IMR-90 (cell line): ENCODE measurements around the gene LRIT2.

Source experiments
- CEBPB ChIP-seq: IDR thresholded peaks from 2 replicates; pipeline ENCODE4 v1.6.1; 2012; ENCODE audit warnings: low read depth, low read length, improper control_type of control experiment
- CHD1 ChIP-seq: IDR thresholded peaks from 2 replicates; pipeline ENCODE4 v1.6.1; 2012; ENCODE audit warnings: low read depth, low read length, improper control_type of control experiment
- POLR2A ChIP-seq: IDR thresholded peaks from 2 replicates; pipeline ENCODE4 v1.6.1; 2012; ENCODE audit warnings: mild to moderate bottlenecking, low read depth, low read length
- RFX5 ChIP-seq: IDR thresholded peaks from 2 replicates; pipeline ENCODE4 v1.8.0; 2012; ENCODE audit warnings: low read depth, mild to moderate bottlenecking, low read length, moderate library complexity
- TF ChIP-seq, protein P1 (sequence below): conservative IDR thresholded peaks from 2 replicates; pipeline ENCODE4 v1.5.1; 2012; ENCODE audit warnings: mild to moderate bottlenecking, low read depth, low read length, improper control_type of control experiment
- TF ChIP-seq, protein P2 (sequence below): fragments of 150-350 bp; IDR thresholded peaks from 2 replicates; pipeline ENCODE4 v1.6.1; 2017; ENCODE audit warnings: mild to moderate bottlenecking, antibody characterized with exemption, low read length, low read depth

DNA sequence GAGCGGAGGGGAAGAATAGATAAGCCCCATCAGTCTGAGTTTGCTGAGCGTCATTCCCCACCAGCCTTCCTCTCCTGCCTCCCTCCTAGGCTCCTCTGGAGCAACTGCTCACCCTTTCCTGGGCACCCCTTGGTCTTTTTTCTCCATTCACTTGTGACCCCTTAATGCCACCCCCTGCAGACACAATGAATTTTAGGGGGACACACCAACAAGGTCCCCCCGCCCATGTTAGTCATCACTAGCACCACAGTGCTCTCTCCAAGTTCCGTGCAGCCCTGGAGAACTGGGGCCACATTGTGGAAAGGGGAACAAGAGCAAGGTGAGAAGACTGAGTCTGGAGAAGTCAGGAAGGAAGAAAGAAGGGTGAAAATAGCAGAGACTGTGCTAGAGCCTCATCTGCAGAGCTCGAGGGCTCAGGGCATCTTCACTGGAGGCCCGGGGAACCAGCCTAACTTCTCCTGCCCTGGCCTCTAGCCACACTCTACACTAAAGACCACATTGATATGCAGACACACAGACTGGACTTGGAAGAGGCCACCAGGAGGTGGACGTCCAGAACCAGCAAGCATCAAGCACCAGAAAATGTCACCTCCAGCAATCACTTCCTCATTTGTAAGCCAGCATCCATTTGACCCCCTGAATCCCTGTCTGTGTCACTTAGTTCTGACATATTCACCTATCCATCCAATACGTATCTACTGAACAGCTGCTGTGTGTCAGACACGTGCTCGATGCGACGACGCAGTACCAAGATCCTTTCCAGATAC lies 37.0 kb upstream of the LRIT2 start:
- TF ChIP-seq, protein P1, sequence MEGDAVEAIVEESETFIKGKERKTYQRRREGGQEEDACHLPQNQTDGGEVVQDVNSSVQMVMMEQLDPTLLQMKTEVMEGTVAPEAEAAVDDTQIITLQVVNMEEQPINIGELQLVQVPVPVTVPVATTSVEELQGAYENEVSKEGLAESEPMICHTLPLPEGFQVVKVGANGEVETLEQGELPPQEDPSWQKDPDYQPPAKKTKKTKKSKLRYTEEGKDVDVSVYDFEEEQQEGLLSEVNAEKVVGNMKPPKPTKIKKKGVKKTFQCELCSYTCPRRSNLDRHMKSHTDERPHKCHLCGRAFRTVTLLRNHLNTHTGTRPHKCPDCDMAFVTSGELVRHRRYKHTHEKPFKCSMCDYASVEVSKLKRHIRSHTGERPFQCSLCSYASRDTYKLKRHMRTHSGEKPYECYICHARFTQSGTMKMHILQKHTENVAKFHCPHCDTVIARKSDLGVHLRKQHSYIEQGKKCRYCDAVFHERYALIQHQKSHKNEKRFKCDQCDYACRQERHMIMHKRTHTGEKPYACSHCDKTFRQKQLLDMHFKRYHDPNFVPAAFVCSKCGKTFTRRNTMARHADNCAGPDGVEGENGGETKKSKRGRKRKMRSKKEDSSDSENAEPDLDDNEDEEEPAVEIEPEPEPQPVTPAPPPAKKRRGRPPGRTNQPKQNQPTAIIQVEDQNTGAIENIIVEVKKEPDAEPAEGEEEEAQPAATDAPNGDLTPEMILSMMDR, result no peak
- no peak for TF ChIP-seq RFX5
- TF ChIP-seq, protein P2, sequence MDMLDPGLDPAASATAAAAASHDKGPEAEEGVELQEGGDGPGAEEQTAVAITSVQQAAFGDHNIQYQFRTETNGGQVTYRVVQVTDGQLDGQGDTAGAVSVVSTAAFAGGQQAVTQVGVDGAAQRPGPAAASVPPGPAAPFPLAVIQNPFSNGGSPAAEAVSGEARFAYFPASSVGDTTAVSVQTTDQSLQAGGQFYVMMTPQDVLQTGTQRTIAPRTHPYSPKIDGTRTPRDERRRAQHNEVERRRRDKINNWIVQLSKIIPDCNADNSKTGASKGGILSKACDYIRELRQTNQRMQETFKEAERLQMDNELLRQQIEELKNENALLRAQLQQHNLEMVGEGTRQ, result no peak
- TF ChIP-seq POLR2A, result no peak
- TF ChIP-seq CHD1, result no peak
- no peak for TF ChIP-seq CEBPB
